ENCODE data around the gene ZNF335. TPM values are rescaled to one million over a fixed set of nuclear protein-coding genes. Genes with fewer than 3 reads are reported as not detected.
A peak's percentile ranks its signal among the peaks of the same experiment; 100 is the strongest.

ZNF335 gene
- total and polyA plus RNA-seq, 2 of the 13 experiments (the other 11 are each of a cell fraction or from before 2014, with no cell fraction given) = 9.7 to 13.7 TPM

GRCh38 chr20:45911486-45912343 is 60.3 kb downstream of the ZNF335 start, which contains the start of gene PLTP (continued):
- TF ChIP-seq, protein P1, sequence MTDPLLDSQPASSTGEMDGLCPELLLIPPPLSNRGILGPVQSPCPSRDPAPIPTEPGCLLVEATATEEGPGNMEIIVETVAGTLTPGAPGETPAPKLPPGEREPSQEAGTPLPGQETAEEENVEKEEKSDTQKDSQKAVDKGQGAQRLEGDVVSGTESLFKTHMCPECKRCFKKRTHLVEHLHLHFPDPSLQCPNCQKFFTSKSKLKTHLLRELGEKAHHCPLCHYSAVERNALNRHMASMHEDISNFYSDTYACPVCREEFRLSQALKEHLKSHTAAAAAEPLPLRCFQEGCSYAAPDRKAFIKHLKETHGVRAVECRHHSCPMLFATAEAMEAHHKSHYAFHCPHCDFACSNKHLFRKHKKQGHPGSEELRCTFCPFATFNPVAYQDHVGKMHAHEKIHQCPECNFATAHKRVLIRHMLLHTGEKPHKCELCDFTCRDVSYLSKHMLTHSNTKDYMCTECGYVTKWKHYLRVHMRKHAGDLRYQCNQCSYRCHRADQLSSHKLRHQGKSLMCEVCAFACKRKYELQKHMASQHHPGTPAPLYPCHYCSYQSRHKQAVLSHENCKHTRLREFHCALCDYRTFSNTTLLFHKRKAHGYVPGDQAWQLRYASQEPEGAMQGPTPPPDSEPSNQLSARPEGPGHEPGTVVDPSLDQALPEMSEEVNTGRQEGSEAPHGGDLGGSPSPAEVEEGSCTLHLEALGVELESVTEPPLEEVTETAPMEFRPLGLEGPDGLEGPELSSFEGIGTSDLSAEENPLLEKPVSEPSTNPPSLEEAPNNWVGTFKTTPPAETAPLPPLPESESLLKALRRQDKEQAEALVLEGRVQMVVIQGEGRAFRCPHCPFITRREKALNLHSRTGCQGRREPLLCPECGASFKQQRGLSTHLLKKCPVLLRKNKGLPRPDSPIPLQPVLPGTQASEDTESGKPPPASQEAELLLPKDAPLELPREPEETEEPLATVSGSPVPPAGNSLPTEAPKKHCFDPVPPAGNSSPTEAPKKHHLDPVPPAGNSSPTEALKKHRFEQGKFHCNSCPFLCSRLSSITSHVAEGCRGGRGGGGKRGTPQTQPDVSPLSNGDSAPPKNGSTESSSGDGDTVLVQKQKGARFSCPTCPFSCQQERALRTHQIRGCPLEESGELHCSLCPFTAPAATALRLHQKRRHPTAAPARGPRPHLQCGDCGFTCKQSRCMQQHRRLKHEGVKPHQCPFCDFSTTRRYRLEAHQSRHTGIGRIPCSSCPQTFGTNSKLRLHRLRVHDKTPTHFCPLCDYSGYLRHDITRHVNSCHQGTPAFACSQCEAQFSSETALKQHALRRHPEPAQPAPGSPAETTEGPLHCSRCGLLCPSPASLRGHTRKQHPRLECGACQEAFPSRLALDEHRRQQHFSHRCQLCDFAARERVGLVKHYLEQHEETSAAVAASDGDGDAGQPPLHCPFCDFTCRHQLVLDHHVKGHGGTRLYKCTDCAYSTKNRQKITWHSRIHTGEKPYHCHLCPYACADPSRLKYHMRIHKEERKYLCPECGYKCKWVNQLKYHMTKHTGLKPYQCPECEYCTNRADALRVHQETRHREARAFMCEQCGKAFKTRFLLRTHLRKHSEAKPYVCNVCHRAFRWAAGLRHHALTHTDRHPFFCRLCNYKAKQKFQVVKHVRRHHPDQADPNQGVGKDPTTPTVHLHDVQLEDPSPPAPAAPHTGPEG (CRISPR knock-in tag; IDR thresholded peaks at IDR 0.05) = 0 out of 2 replicates have a peak, but pooled peaks have one; percentile 57
- no peak for TF ChIP-seq TCF7 (IDR thresholded peaks at IDR 0.05; ENCODE audit: low read depth)
- TF ChIP-seq ZNF10 (CRISPR knock-in tag; IDR thresholded peaks at IDR 0.05; ENCODE audit: borderline replicate concordance, low read depth) = no peak
- TF ChIP-seq, protein P2, sequence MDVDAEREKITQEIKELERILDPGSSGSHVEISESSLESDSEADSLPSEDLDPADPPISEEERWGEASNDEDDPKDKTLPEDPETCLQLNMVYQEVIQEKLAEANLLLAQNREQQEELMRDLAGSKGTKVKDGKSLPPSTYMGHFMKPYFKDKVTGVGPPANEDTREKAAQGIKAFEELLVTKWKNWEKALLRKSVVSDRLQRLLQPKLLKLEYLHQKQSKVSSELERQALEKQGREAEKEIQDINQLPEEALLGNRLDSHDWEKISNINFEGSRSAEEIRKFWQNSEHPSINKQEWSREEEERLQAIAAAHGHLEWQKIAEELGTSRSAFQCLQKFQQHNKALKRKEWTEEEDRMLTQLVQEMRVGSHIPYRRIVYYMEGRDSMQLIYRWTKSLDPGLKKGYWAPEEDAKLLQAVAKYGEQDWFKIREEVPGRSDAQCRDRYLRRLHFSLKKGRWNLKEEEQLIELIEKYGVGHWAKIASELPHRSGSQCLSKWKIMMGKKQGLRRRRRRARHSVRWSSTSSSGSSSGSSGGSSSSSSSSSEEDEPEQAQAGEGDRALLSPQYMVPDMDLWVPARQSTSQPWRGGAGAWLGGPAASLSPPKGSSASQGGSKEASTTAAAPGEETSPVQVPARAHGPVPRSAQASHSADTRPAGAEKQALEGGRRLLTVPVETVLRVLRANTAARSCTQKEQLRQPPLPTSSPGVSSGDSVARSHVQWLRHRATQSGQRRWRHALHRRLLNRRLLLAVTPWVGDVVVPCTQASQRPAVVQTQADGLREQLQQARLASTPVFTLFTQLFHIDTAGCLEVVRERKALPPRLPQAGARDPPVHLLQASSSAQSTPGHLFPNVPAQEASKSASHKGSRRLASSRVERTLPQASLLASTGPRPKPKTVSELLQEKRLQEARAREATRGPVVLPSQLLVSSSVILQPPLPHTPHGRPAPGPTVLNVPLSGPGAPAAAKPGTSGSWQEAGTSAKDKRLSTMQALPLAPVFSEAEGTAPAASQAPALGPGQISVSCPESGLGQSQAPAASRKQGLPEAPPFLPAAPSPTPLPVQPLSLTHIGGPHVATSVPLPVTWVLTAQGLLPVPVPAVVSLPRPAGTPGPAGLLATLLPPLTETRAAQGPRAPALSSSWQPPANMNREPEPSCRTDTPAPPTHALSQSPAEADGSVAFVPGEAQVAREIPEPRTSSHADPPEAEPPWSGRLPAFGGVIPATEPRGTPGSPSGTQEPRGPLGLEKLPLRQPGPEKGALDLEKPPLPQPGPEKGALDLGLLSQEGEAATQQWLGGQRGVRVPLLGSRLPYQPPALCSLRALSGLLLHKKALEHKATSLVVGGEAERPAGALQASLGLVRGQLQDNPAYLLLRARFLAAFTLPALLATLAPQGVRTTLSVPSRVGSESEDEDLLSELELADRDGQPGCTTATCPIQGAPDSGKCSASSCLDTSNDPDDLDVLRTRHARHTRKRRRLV (CRISPR knock-in tag; IDR thresholded peaks at IDR 0.05) = no peak
- TF ChIP-seq AHR (CRISPR knock-in tag; IDR thresholded peaks at IDR 0.05) = no peak
- TF ChIP-seq PHF20 (CRISPR knock-in tag; IDR thresholded peaks at IDR 0.05) = no peak
- 0 out of 2 replicates have a peak, but pooled peaks have one; percentile 57 for TF ChIP-seq ZNF101 (CRISPR knock-in tag; IDR thresholded peaks at IDR 0.05; ENCODE audit: borderline replicate concordance, low read depth)
- TF ChIP-seq POLR2A (IDR thresholded peaks at IDR 0.05; ENCODE audit: insufficient read depth in 1 of 2, low read depth in 2 of 2, low read length in 2 of 2) = peak in 1 of 2 experiments; percentile 73; a peak in 3 of 4 replicates
- no peak for TF ChIP-seq ZNF451 (CRISPR knock-in tag; IDR thresholded peaks at IDR 0.05)
- TF ChIP-seq FOXM1 (CRISPR knock-in tag; IDR thresholded peaks at IDR 0.05) = no peak
- TF ChIP-seq PHF5A (CRISPR knock-in tag; IDR thresholded peaks at IDR 0.05; ENCODE audit: low read depth, unreplicated experiment) = no peak
- no peak for TF ChIP-seq TCF12 (IDR thresholded peaks at IDR 0.05)
- TF ChIP-seq TCF12 (CRISPR knock-in tag; IDR thresholded peaks at IDR 0.05) = no peak; the same call in 1 of the 2 replicates
- TF ChIP-seq MIER2 (CRISPR knock-in tag; IDR thresholded peaks at IDR 0.05) = no peak
- peak; percentile 87 for TF ChIP-seq ZNF556 (CRISPR knock-in tag; IDR thresholded peaks at IDR 0.05; ENCODE audit: borderline replicate concordance)
- no peak for TF ChIP-seq ZSCAN5A (CRISPR knock-in tag; IDR thresholded peaks at IDR 0.05; ENCODE audit: borderline replicate concordance)
- no peak; the same call in 1 of the 2 replicates for TF ChIP-seq GFI1 (CRISPR knock-in tag; IDR thresholded peaks at IDR 0.05; ENCODE audit: borderline replicate concordance)

Data from HepG2 (cell line).